Measurements from ENCODE around the gene ALKBH3. TPM values are rescaled to one million over a fixed set of nuclear protein-coding genes. Genes with fewer than 3 reads are reported as not detected.

The ALKBH3 gene
- total RNA-seq, 2 donors from 2014 or later, result 9.3 to 13.9 TPM

DNA sequence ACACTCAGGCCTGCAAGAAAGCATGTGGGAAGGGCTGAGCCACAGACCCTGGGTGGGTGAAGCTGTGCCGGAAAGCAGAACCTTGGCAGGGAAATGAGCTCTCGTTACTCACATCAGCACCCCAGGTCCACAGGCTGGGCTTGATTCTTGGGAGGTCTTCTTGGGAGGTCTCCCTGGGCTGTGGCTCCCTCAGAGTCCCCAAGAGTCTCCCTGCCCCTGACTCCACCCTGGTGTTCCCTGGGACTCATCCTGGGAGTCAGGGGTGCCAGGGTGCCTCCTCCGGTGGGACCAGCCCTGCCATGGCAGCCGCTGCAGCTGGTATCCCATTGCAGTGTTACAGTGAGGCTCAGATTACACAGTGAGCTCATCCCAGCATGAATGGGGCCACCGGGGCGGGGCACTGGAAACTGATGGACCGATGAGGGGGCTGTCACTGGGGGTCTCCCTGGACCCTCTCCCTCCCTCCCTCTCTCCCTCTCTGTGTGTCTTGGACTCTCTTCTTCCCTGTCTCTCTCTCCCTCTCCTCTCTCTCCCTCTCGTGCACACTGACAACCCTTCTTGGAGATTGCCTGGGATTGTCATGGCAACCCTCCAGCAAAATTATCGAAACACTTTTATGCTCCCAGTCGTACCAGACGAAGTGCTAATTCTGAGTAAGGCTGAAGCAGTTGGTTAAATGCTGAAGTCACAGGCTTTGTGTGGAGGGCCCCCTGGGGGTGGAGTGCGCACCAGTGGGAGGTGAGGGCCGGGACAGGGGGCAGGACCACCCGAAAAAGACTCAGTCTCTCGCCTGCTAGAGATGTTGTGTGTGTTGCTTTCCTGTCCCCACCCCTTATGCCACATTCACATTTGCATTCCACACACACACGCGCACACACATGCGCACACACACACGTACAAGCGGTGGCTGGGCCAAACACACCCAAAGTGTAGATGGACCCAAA lies 53.2 kb downstream of the ALKBH3 start:
- WGBS, 2 experiments (ENCODE audit: insufficient coverage in 1 of 2, insufficient read length in 1 of 2), result 61 to 83% methylated on average over 10 to 18 of the region's 20 CpGs
- no peak overlapping the region for H3K4me3 ChIP-seq (ENCODE audit: low read length)
- no peak for DNase-seq
- Mint-ChIP-seq H3K4me1 (peaks cover 4% of the 10 kb centered on the region), H3K27me3 (ENCODE audit: insufficient read depth) (peaks cover 19% of the 10 kb centered on the region), H3K36me3 (ENCODE audit: low read depth) (no peaks in the 10 kb centered on the region), H3K9me3 (no peaks in the 10 kb centered on the region), H3K27ac (peak overlapping the region; percentile 39), H3K4me3 (no peak overlapping the region)
- H3K27me3 ChIP-seq (ENCODE audit: control insufficient read depth, insufficient read depth, low read length, poor library complexity, severe bottlenecking), result peaks cover 8% of the 10 kb centered on the region
- TF ChIP-seq, protein P1, sequence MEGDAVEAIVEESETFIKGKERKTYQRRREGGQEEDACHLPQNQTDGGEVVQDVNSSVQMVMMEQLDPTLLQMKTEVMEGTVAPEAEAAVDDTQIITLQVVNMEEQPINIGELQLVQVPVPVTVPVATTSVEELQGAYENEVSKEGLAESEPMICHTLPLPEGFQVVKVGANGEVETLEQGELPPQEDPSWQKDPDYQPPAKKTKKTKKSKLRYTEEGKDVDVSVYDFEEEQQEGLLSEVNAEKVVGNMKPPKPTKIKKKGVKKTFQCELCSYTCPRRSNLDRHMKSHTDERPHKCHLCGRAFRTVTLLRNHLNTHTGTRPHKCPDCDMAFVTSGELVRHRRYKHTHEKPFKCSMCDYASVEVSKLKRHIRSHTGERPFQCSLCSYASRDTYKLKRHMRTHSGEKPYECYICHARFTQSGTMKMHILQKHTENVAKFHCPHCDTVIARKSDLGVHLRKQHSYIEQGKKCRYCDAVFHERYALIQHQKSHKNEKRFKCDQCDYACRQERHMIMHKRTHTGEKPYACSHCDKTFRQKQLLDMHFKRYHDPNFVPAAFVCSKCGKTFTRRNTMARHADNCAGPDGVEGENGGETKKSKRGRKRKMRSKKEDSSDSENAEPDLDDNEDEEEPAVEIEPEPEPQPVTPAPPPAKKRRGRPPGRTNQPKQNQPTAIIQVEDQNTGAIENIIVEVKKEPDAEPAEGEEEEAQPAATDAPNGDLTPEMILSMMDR (conservative IDR thresholded peaks at IDR 0.05), result peak; percentile 23
- H3K9ac ChIP-seq (ENCODE audit: extremely low read depth, low read length, poor library complexity, severe bottlenecking), result no peak overlapping the region
- no peak overlapping the region for H3K27ac ChIP-seq (ENCODE audit: low read depth, low read length)
- no peaks in the 10 kb centered on the region for H3K9me3 ChIP-seq (ENCODE audit: control insufficient read depth, low read length)
- no peaks in the 10 kb centered on the region for H3K4me1 ChIP-seq (ENCODE audit: control insufficient read depth, insufficient read depth, low read length)
- no peaks in the 10 kb centered on the region for H3K36me3 ChIP-seq (ENCODE audit: control insufficient read depth, insufficient read depth, low read length)

DNA sequence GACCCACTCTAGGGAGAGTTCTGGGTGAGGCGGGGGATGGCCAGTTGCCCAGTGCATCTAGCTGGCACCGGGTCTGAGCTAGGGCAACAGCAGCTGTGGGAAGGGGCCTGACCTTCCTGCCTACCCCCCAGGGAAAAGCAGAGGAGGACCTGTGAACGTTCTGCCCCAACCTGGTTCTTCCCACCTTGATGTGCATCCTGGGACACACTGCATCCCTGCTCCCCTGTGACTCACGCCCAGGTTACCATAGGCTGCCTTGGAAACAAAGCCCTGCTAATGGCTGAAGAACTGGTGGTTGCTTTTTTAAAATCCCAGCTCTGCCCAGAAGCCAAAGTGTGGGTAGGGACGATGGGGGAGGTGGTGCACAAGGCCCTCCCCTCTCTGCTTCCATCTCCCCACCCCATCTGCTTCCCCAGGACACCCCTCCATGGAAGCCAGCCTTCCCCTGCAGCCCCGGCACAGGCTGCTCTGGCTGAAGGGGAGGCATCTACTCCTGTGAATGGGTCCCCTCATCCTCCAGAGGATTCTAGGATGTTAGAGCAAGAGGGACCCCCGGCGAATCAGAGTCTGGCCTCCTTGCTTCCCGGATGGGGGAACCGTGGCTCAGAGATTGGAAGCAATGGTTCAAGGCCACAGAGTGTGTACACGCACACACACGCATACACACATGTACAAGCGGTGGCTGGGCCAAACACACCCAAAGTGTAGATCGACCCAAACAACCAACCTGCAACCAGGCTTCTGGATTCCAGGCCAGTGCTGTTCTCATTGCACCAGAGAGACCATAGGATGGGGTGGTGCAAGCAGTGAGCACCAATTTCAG lies 54.2 kb downstream of the ALKBH3 start:
- TF ChIP-seq, protein P1 (conservative IDR thresholded peaks at IDR 0.05), result no peak
- peaks cover 4% of the 10 kb centered on the region for H3K4me1 Mint-ChIP-seq
- no peak overlapping the region for H3K27ac Mint-ChIP-seq
- peak; percentile 42 for DNase-seq
- no peak overlapping the region for H3K4me3 Mint-ChIP-seq
- no peaks in the 10 kb centered on the region for H3K9me3 ChIP-seq (ENCODE audit: control insufficient read depth, low read length)
- no peak overlapping the region for H3K9ac ChIP-seq (ENCODE audit: extremely low read depth, low read length, poor library complexity, severe bottlenecking)
- H3K27ac ChIP-seq (ENCODE audit: low read depth, low read length), result no peak overlapping the region
- WGBS, 2 experiments (ENCODE audit: insufficient coverage in 1 of 2, insufficient read length in 1 of 2), result 87 to 93% methylated on average over 14 of the region's 14 CpGs
- no peaks in the 10 kb centered on the region for H3K36me3 ChIP-seq (ENCODE audit: control insufficient read depth, insufficient read depth, low read length)
- no peaks in the 10 kb centered on the region for H3K4me1 ChIP-seq (ENCODE audit: control insufficient read depth, insufficient read depth, low read length)
- peaks cover 8% of the 10 kb centered on the region for H3K27me3 ChIP-seq (ENCODE audit: control insufficient read depth, insufficient read depth, low read length, poor library complexity, severe bottlenecking)
- H3K9me3 Mint-ChIP-seq, result no peaks in the 10 kb centered on the region
- H3K4me3 ChIP-seq (ENCODE audit: low read length), result no peak overlapping the region
- H3K27me3 Mint-ChIP-seq (ENCODE audit: insufficient read depth), result peaks cover 25% of the 10 kb centered on the region
- no peaks in the 10 kb centered on the region for H3K36me3 Mint-ChIP-seq (ENCODE audit: low read depth)

DNA sequence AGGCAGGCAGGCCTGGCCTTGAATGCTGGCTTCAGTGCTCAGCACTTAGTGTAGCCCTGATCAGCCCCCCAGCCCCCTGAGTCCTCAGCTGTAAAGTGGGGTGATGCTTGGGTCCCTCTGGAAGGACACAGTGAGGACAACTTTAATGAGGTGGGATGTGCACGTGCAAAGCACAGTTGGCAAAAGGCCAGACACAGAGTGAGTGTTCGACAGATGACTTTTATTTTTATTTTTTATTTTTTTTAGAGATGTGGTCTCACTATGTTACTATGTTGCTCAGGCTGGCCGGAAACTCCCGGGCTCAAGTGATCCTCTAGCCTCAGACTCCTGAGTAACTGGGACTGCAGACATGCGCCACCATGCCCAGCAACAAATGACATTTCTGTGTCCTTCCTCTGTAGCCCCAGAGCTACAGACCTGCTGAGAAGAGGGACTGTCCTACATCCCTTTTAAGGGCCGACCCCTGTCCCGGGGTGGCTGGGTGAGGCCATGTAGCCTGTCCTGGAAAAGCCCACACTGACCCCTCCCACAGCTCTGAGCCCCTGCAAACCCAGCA lies 54.9 kb downstream of the ALKBH3 start:
- H3K4me3 Mint-ChIP-seq, result no peak overlapping the region
- H3K27ac Mint-ChIP-seq, result no peak overlapping the region
- H3K27me3 Mint-ChIP-seq (ENCODE audit: insufficient read depth), result peaks cover 29% of the 10 kb centered on the region
- H3K9me3 Mint-ChIP-seq, result no peaks in the 10 kb centered on the region
- no peaks in the 10 kb centered on the region for H3K36me3 ChIP-seq (ENCODE audit: control insufficient read depth, insufficient read depth, low read length)
- TF ChIP-seq, protein P1 (conservative IDR thresholded peaks at IDR 0.05), result no peak
- no peak overlapping the region for H3K27ac ChIP-seq (ENCODE audit: low read depth, low read length)
- H3K9ac ChIP-seq (ENCODE audit: extremely low read depth, low read length, poor library complexity, severe bottlenecking), result no peak overlapping the region
- H3K4me1 Mint-ChIP-seq, result peaks cover 4% of the 10 kb centered on the region
- H3K4me3 ChIP-seq (ENCODE audit: low read length), result no peak overlapping the region
- no peaks in the 10 kb centered on the region for H3K9me3 ChIP-seq (ENCODE audit: control insufficient read depth, low read length)
- H3K36me3 Mint-ChIP-seq (ENCODE audit: low read depth), result no peaks in the 10 kb centered on the region
- no peak for DNase-seq
- WGBS, 2 experiments (ENCODE audit: insufficient coverage in 1 of 2, insufficient read length in 1 of 2), result 89 to 100% methylated on average over 6 to 7 of the region's 7 CpGs
- no peaks in the 10 kb centered on the region for H3K4me1 ChIP-seq (ENCODE audit: control insufficient read depth, insufficient read depth, low read length)
- H3K27me3 ChIP-seq (ENCODE audit: control insufficient read depth, insufficient read depth, low read length, poor library complexity, severe bottlenecking), result peaks cover 8% of the 10 kb centered on the region

Data from endodermal cell (in vitro differentiated cells).